Testis (tissue), 3 donors: Measurements from ENCODE around the gene KLRC2. TPM values are rescaled to one million over a fixed set of nuclear protein-coding genes. Genes with fewer than 3 reads are reported as not detected.

Experiments used
- DNase-seq: peaks from one replicate; pipeline ENCODE4 v3.0.0-alpha.2; 2019
- H3K27ac ChIP-seq, 2 donors: fragments of 200-600 bp; sonication (generic); one replicate each; pipeline ENCODE4 v1.5.1; 2019
- H3K27me3 ChIP-seq: fragments of 200-600 bp; sonication (generic); one replicate; pipeline ENCODE4 v1.5.1; 2019
- H3K36me3 ChIP-seq: fragments of 200-600 bp; sonication (generic); one replicate; pipeline ENCODE4 v1.5.1; 2017; ENCODE audit warnings: low read depth; ENCODE audit errors: missing control alignments
- H3K4me1 ChIP-seq: fragments of 200-600 bp; sonication (generic); one replicate; pipeline ENCODE4 v1.5.1; 2019
- H3K4me3 ChIP-seq, 2 donors: fragments of 200-600 bp; sonication (generic); one replicate each; pipeline ENCODE4 v1.5.1; 2017 to 2019
- H3K9me3 ChIP-seq: fragments of 200-600 bp; sonication (generic); one replicate; pipeline ENCODE4 v1.5.1; 2017
- POLR2A ChIP-seq: fragments of 450-650 bp; IDR thresholded peaks from one replicate; pipeline ENCODE4 v1.6.1; 2017; ENCODE audit warnings: antibody characterized with exemption, mild to moderate bottlenecking, moderate library complexity
- WGBS, 2 donors: methylation state at CpG; one replicate each; pipeline ENCODE4 v1.1.5; 2018; 5-methylcytosine and 5-hydroxymethylcytosine counted together
- intact Hi-C: fragments of 100-400 bp; cut with DNase I; formaldehyde crosslinking; loops from one replicate; pipeline ENCODE4 v1.15.1; 2023; ENCODE audit warnings: low total_unique reads
- polyA plus RNA-seq: library from polyadenylated mRNA; stranded (reverse); fragments of 350-450 nt; fragmentation: Illumina TruSeq; extraction: RNeasy Lipid Tissue Mini Kit (QIAGEN cat#74804); gene quantifications from one replicate; pipeline ENCODE4 v1.2.3, GENCODE V29; 2014; ENCODE audit warnings: low read depth, low replicate concordance; ENCODE audit not compliant: insufficient read depth
- total RNA-seq, 2 donors: library from RNA; depleted of rRNA; stranded (reverse); fragments of >200 nt; gene quantifications; one replicate each; pipeline ENCODE4 v1.2.3, GENCODE V29; 2016
- TF ChIP-seq, protein P1 (sequence below), 3 experiments: fragments of 450-650 bp in 2 of 3; fragments of 200-600 bp in 1 of 3; sonication (generic) in 1 of 3; IDR thresholded peaks; one replicate each; pipeline ENCODE4 v1.5.1; 2016 to 2019; ENCODE audit warnings: antibody characterized with exemption in 3 of 3, mild to moderate bottlenecking in 2 of 3, moderate library complexity in 1 of 3

Gene KLRC2
- total and polyA plus RNA-seq, 3 donors from 2014 or later = 0.56 TPM; not detected in 2

DNA sequence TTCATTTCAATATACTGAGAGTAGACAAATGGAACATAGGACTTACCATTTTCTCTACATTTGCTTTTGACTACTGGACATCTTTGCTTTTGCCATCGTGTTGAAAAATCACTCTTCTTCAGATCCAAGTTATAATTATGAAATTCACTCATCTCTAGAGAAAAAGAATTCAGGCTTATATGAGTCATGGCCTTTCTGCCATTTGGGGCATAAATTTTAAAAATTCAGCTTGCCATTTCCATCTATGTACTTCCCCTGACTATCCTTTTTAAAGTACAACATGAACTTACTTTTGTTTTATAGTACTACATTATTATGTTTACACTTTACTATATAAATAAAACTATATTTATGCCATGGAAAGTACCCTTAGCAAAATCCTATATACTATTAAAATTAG, 49.0 kb downstream of the KLRC2 start:
- TF ChIP-seq POLR2A = no peak
- TF ChIP-seq, protein P1, sequence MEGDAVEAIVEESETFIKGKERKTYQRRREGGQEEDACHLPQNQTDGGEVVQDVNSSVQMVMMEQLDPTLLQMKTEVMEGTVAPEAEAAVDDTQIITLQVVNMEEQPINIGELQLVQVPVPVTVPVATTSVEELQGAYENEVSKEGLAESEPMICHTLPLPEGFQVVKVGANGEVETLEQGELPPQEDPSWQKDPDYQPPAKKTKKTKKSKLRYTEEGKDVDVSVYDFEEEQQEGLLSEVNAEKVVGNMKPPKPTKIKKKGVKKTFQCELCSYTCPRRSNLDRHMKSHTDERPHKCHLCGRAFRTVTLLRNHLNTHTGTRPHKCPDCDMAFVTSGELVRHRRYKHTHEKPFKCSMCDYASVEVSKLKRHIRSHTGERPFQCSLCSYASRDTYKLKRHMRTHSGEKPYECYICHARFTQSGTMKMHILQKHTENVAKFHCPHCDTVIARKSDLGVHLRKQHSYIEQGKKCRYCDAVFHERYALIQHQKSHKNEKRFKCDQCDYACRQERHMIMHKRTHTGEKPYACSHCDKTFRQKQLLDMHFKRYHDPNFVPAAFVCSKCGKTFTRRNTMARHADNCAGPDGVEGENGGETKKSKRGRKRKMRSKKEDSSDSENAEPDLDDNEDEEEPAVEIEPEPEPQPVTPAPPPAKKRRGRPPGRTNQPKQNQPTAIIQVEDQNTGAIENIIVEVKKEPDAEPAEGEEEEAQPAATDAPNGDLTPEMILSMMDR (IDR thresholded peaks at IDR 0.05) = no peak
- WGBS, 2 donors = 42 to 69% methylated on average over 1 of the region's 1 CpG
- Histone ChIP-seq H3K4me3 (no peak overlapping the region), H3K36me3 (no peaks in the 10 kb centered on the region), H3K4me1 (no peaks in the 10 kb centered on the region), H3K27ac (no peak overlapping the region), H3K9me3 (no peaks in the 10 kb centered on the region), H3K27me3 (no peaks in the 10 kb centered on the region)
- intact Hi-C loops = no loop called here
- DNase-seq = no peak

DNA sequence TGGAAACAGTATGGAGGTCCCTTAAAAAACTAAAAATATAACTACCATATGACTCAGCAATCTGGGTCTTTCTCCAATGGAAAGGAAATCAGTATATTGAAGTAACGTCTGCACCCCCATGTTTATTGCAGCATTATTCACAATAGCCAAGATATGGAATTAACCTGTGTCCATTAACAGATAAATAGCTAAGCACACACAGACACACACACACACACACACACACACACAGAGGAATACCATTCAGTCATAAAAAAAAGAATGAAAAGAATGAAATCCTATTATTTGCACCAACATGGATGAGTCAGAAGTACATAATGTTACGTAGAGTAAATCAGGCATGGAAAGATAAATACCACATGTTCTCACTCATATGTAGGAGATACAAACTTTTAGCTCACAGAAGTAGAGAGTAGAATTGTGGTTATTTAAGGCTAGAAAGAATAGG, 50.6 kb downstream of the KLRC2 start:
- TF ChIP-seq, protein P1 (IDR thresholded peaks at IDR 0.05) = no peak
- no peak for TF ChIP-seq POLR2A
- Histone ChIP-seq H3K4me3 (no peak overlapping the region), H3K27me3 (no peaks in the 10 kb centered on the region), H3K9me3 (no peaks in the 10 kb centered on the region), H3K36me3 (no peaks in the 10 kb centered on the region), H3K27ac (no peak overlapping the region), H3K4me1 (no peaks in the 10 kb centered on the region)
- intact Hi-C loops = no loop called here
- WGBS, 2 donors = 75 to 79% methylated on average over 2 of the region's 2 CpGs
- DNase-seq = no peak

DNA sequence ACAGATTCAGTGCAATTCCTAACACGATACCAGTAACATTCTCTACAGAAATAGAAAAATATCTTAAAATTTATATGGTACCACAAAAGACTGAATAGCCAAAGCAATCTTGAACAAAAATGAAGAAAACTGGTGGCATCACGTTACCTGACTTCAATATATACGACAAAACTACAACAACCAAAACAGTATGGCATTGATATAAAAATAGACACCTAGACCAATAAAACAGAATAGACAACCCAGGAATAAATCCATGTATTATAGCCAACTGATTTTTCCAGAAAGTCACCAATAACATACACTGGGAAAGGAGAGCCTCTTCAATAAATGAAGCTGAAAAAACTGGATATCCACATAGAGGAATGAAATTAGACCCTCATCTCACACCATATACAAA, 51.6 kb downstream of the KLRC2 start:
- no peak overlapping the region for H3K4me3 ChIP-seq
- TF ChIP-seq, protein P1 (IDR thresholded peaks at IDR 0.05) = no peak
- no peak for TF ChIP-seq POLR2A
- intact Hi-C loops = no loop called here
- H3K9me3 ChIP-seq = no peaks in the 10 kb centered on the region
- no peak overlapping the region for H3K27ac ChIP-seq
- no peak for DNase-seq
- WGBS, 2 donors = 88 to 96% methylated on average over 3 of the region's 3 CpGs
- H3K4me1 ChIP-seq = no peaks in the 10 kb centered on the region
- no peaks in the 10 kb centered on the region for H3K27me3 ChIP-seq
- H3K36me3 ChIP-seq = no peaks in the 10 kb centered on the region

DNA sequence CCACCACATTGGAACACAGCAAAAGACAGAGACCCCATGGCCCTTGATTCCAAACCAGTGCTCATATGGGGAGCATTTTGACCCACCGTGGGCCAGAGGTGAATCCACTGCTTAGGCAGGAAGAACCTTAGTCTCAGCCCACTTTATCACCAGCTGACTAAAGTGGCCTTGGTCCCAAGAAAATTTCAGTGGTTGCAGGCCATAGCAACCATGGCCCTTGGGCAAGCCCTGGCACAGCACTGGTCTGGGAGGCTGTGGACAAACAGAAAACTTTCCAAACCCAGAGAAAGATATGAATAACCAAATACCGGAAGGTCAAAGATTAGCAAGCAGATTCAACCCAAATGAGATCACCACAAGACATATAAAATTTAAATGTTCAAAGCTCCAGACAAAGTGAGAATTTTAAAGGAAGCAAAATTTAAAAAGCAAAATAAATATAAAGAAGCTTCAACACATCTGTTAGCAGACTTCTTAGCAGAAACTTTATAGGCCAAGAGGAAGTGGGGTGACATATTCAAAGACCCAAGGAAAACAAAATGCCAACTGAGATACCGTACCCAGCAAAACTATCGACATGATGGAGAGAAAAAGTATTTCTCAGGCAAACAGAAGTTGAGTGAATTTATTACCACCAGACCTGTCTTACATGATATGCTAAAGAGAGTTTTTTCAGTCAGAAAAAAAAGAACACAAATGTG, 53.7 kb downstream of the KLRC2 start:
- no peaks in the 10 kb centered on the region for H3K4me1 ChIP-seq
- intact Hi-C loops = no loop called here
- TF ChIP-seq, protein P1 (IDR thresholded peaks at IDR 0.05) = no peak
- no peak for TF ChIP-seq POLR2A
- H3K4me3 ChIP-seq = no peak overlapping the region
- DNase-seq = no peak
- WGBS, 2 donors = 89 to 96% methylated on average over 3 to 4 of the region's 4 CpGs
- no peaks in the 10 kb centered on the region for H3K27me3 ChIP-seq
- no peaks in the 10 kb centered on the region for H3K9me3 ChIP-seq
- H3K27ac ChIP-seq = no peak overlapping the region
- no peaks in the 10 kb centered on the region for H3K36me3 ChIP-seq

Other genes with a start within 250 kb of the KLRC2 start
- gene GABARAPL1, start 223.1 kb downstream of the KLRC2 start, total RNA-seq = 10 to 100 TPM; 56.2 to 74.0 TPM
- 67.7 TPM for gene GABARAPL1, start 223.1 kb downstream of the KLRC2 start, polyA plus RNA-seq
- gene KLRD1, start 128.1 kb downstream of the KLRC2 start, total RNA-seq = under 1 TPM; 0.71 to 0.87 TPM
- gene KLRD1, start 128.1 kb downstream of the KLRC2 start, polyA plus RNA-seq = 1.6 TPM
- 1 to 10 TPM; 1.3 to 2.8 TPM for gene KLRK1, start 46.0 kb downstream of the KLRC2 start, total RNA-seq
- 5.4 TPM for gene KLRK1, start 46.0 kb downstream of the KLRC2 start, polyA plus RNA-seq
- not detected for gene KLRC4, start 26.3 kb downstream of the KLRC2 start, total RNA-seq
- gene KLRC4, start 26.3 kb downstream of the KLRC2 start, polyA plus RNA-seq = not detected
- gene KLRC3, start 15.4 kb downstream of the KLRC2 start, total RNA-seq = 1 to 10 TPM in 1 of 2 donors, not detected in 1; 1.3 TPM
- gene KLRC3, start 15.4 kb downstream of the KLRC2 start, polyA plus RNA-seq = not detected
- gene KLRC1, start 17.4 kb upstream of the KLRC2 start, total RNA-seq = 1 to 10 TPM; 1.9 TPM
- 0.37 TPM for gene KLRC1, start 17.4 kb upstream of the KLRC2 start, polyA plus RNA-seq
- gene EIF2S3B, start 69.9 kb upstream of the KLRC2 start, total RNA-seq = 1 to 10 TPM; 2.1 to 3.9 TPM
- gene EIF2S3B, start 69.9 kb upstream of the KLRC2 start, polyA plus RNA-seq = 4.1 TPM
- 10 to 100 TPM; 16.1 to 16.7 TPM for gene MAGOHB, start 177.6 kb upstream of the KLRC2 start, total RNA-seq
- gene MAGOHB, start 177.6 kb upstream of the KLRC2 start, polyA plus RNA-seq = 20.5 TPM
- under 1 TPM; 0.24 to 0.50 TPM for gene STYK1, start 238.0 kb upstream of the KLRC2 start, total RNA-seq
- gene STYK1, start 238.0 kb upstream of the KLRC2 start, polyA plus RNA-seq = 0.26 TPM